ENCODE data around the gene TBC1D22A. TPM values are rescaled to one million over a fixed set of nuclear protein-coding genes. Genes with fewer than 3 reads are reported as not detected.

TBC1D22A gene
- total RNA-seq, 1 experiment from 2014 or later, result 20.9 TPM

- H3K79me2 ChIP-seq (ENCODE audit: insufficient read depth, low read length), result no peaks in the 10 kb centered on the region; the same call in 1 of the 2 replicates
- RAD21 ChIA-PET (ENCODE audit: low non-redundant PET in 1 of 2, low total read pairs in 2 of 2, uncharacterized antibody in 2 of 2, unreplicated experiment in 2 of 2), result no interaction called here
- DNase-seq (ENCODE audit: low read depth, low spot score), result no peak
- no peak overlapping the region for H3K9ac ChIP-seq (ENCODE audit: low read length)
- TF ChIP-seq SP1 (IDR thresholded peaks at IDR 0.05; ENCODE audit: low read depth) (no peak), REST (IDR thresholded peaks at IDR 0.05; ENCODE audit: low read depth) (no peak), MAX (IDR thresholded peaks at IDR 0.05) (no peak), YY1 (IDR thresholded peaks at IDR 0.05; ENCODE audit: extremely low read depth, insufficient replicate concordance, low read depth, low read length) (no peak), ZNF274 (IDR thresholded peaks at IDR 0.05; ENCODE audit: low read depth, low read length) (no peak), EGR1 (IDR thresholded peaks at IDR 0.05; ENCODE audit: low read depth) (no peak), EZH2 (IDR thresholded peaks at IDR 0.05) (no peak), CEBPB (IDR thresholded peaks at IDR 0.05; ENCODE audit: low read depth) (no peak), SIN3A (IDR thresholded peaks at IDR 0.05; ENCODE audit: low read depth) (no peak)
- H3K27ac ChIP-seq (ENCODE audit: low read depth, low read length), result no peak overlapping the region
- BruUV-seq (replicated peaks), result no TSS peak
- H2AFZ ChIP-seq (ENCODE audit: low read depth, low read length, poor library complexity, severe bottlenecking), result no peak overlapping the region
- no peak overlapping the region for H3K4me3 ChIP-seq (replicated peaks in 1 of 2; ENCODE audit: low read depth in 1 of 2, low read length in 2 of 2)
- H4K20me1 ChIP-seq (ENCODE audit: insufficient read depth), result no peaks in the 10 kb centered on the region
- no peaks in the 10 kb centered on the region for H3K4me1 ChIP-seq (ENCODE audit: control insufficient read depth in 1 of 2, insufficient read depth in 2 of 2, low read length in 2 of 2)
- POLR2A ChIA-PET, result no interaction called here
- intact Hi-C loops (cut with micrococcal nuclease), result no loop called here
- no peak for ATAC-seq
- CTCF ChIA-PET, result no interaction called here
- H3K9me3 ChIP-seq (ENCODE audit: control insufficient read depth in 1 of 2, insufficient read depth in 1 of 2, low read depth in 1 of 2, low read length in 2 of 2), result no peaks in the 10 kb centered on the region
- no peaks in the 10 kb centered on the region for H3K9me2 ChIP-seq (ENCODE audit: insufficient read depth)
- H3K4me2 ChIP-seq (ENCODE audit: low read length), result no peak overlapping the region
- no peaks in the 10 kb centered on the region for H3K27me3 ChIP-seq (ENCODE audit: insufficient read depth, low read length)
- H3K36me3 ChIP-seq (ENCODE audit: control insufficient read depth in 1 of 2, insufficient read depth in 2 of 2, low read length in 2 of 2), result no peaks in the 10 kb centered on the region
These were observed 203.4 kb downstream of the TBC1D22A start for GRCh38 chr22:46965555-46966494.
